Glomerular visceral epithelial cell (primary cell): ENCODE measurements around the gene ITPR1.

Experiments used
- DNase-seq: peaks from one replicate; pipeline ENCODE4 v3.0.0-alpha.2; 2016; ENCODE audit errors: extremely low spot score

ITPR1 gene

GRCh38 chr3:4888913-4889846 lies 396.0 kb downstream of the ITPR1 start:
- no peak for DNase-seq

GRCh38 chr3:4889896-4890295 lies 396.7 kb downstream of the ITPR1 start:
- no peak for DNase-seq

DNA sequence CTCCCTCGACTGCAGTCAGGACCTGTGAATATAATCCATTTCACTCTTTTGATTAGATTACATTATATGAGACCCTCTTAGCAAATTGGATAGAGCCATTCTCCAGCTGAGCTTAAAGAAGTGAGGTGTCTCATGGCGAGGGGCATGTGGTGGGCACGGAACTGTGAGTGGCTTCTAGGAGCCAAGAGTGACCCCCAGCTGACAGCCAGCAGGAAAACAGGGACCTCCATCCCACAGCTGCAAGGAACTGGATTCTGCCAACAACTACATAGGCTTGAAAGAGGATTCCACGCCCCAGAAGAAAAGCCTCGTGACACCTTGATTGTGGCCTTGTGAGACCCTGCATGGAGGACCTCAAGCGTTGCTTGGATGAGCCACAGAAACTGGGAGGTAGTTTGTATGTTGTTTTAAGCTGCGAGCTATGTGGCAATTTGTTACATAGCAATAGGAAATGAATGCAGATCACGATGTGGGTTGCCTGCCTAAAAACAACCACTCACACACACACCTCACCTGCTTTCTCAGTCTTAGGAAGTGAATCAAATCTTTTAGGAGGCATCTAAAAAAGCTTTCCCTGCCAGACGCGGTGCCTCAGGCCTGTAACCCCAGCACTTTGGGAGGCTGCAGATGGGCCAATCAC lies 401.9 kb downstream of the ITPR1 start:
- DNase-seq, result no peak

- DNase-seq, result no peak
Measured at GRCh38 chr3:4895838-4896237, 402.7 kb downstream of the ITPR1 start.
